K562 (cell line): ENCODE data around the gene TP53BP1. TPM values are rescaled to one million over a fixed set of nuclear protein-coding genes. Genes with fewer than 3 reads are reported as not detected.

Experiments used
- HNRNPL ChIP-seq: fragments of 200-400 bp; formaldehyde crosslinking; IDR thresholded peaks from 2 replicates; pipeline ENCODE4 v1.6.1; 2017; ENCODE audit warnings: low read depth, mild to moderate bottlenecking, low read length
- KAT2B ChIP-seq: IDR thresholded peaks from one replicate; pipeline ENCODE4 v1.6.1; 2012; ENCODE audit warnings: low read depth, mild to moderate bottlenecking, control low read depth, inconsistent platforms, low read length, moderate library complexity
- KDM5B ChIP-seq: fragments of 200-600 bp; sonication (generic); IDR thresholded peaks from 2 replicates; pipeline ENCODE4 v1.6.1; 2012; ENCODE audit warnings: low read depth, mild to moderate bottlenecking, moderate library complexity, low read length, control low read depth, inconsistent platforms; ENCODE audit not compliant: insufficient replicate concordance
- PURB ChIP-seq: sonication (generic); formaldehyde crosslinking; IDR thresholded peaks from 2 replicates; pipeline ENCODE4 v1.9.0; 2021; ENCODE audit warnings: low read depth, mild to moderate bottlenecking, missing genetic modification reagents
- RAD51 ChIP-seq: fragments of 450-650 bp; IDR thresholded peaks from 2 replicates; pipeline ENCODE4 v1.7.1; 2016; ENCODE audit warnings: low read depth, mild to moderate bottlenecking, borderline replicate concordance
- STAT5A ChIP-seq: IDR thresholded peaks from 2 replicates; pipeline ENCODE4 v1.6.1; 2012; ENCODE audit warnings: low read length, inconsistent platforms, borderline replicate concordance
- ZFP36 ChIP-seq: fragments of 150-350 bp; IDR thresholded peaks from 2 replicates; pipeline ENCODE4 v1.6.1; 2018; ENCODE audit warnings: low read length, low read depth; ENCODE audit not compliant: partially characterized antibody
- ZMIZ1 ChIP-seq, 2 experiments: fragments of 150-350 bp in 1 of 2; IDR thresholded peaks; 2 replicates each; pipeline ENCODE4 v1.6.1; 2012 to 2016; ENCODE audit warnings: low read depth in 2 of 2, low read length in 2 of 2, mild to moderate bottlenecking in 1 of 2, moderate library complexity in 1 of 2
- ZNF124 ChIP-seq: sonication (generic); formaldehyde crosslinking; IDR thresholded peaks from 2 replicates; pipeline ENCODE4 v1.8.1; 2022; ENCODE audit warnings: missing genetic modification reagents
- ZNF444 ChIP-seq: fragments of 250-450 bp; sonication (Bioruptor Pico); IDR thresholded peaks from 2 replicates; pipeline ENCODE4 v1.4.0; 2020; ENCODE audit warnings: mild to moderate bottlenecking, moderate library complexity
- ZNF778 ChIP-seq: fragments of 450-650 bp; formaldehyde crosslinking; IDR thresholded peaks from 2 replicates; pipeline ENCODE4 v1.4.0; 2020; ENCODE audit warnings: mild to moderate bottlenecking, moderate library complexity
- polyA plus RNA-seq, 8 experiments: library from polyadenylated mRNA; depleted of rRNA in 4 of 8; stranded (reverse) in 5 of 8; unstranded in 3 of 8; fragments of >200 nt; fragmentation: Nextera tagmentation in 2 of 8; fragmentation: Illumina TruSeq in 1 of 8; extraction: Ambion mirVana in 2 of 8; extraction: Trizol in 1 of 8; gene quantifications; 2 replicates each; pipeline versions ENCODE4 v1.2.1 to v1.2.3, GENCODE V29; 2011 to 2014; ENCODE audit warnings: inconsistent platforms in 1 of 8, missing spikeins in 1 of 8
- total RNA-seq, 7 experiments: library from RNA; depleted of rRNA in 6 of 7; stranded (reverse); fragments of >200 nt in 6 of 7; fragmentation: Illumina TruSeq in 2 of 7; extraction: Trizol in 2 of 7; gene quantifications; 2 replicates each; pipeline versions ENCODE4 v1.2.1 to v1.2.3, GENCODE V29; 2011 to 2021; ENCODE audit warnings: low replicate concordance in 1 of 7
- TF ChIP-seq, protein P1 (sequence below): sonication (generic); formaldehyde crosslinking; IDR thresholded peaks from 2 replicates; pipeline ENCODE4 v1.8.0; 2022; ENCODE audit warnings: mild to moderate bottlenecking, missing genetic modification reagents
- TF ChIP-seq, protein P2 (sequence below): sonication (generic); formaldehyde crosslinking; IDR thresholded peaks from 2 replicates; pipeline ENCODE4 v1.8.0; 2022; ENCODE audit warnings: missing genetic modification reagents, mild to moderate bottlenecking, borderline replicate concordance
- TF ChIP-seq, protein P3 (sequence below): sonication (generic); formaldehyde crosslinking; IDR thresholded peaks from 2 replicates; pipeline ENCODE4 v1.8.1; 2023; ENCODE audit warnings: mild to moderate bottlenecking, missing genetic modification reagents, moderate library complexity

Gene TP53BP1
- total and polyA plus RNA-seq, 9 of the 15 experiments (the other 6 are each of a cell fraction or from before 2014, with no cell fraction given) = 5.7 to 63.3 (median 30.9) TPM

GRCh38 chr15:43370975-43371974, 121.7 kb downstream of the TP53BP1 start, which contains the start of the genes TUBGCP4 and ZSCAN29 (continued):
- TF ChIP-seq, protein P1, sequence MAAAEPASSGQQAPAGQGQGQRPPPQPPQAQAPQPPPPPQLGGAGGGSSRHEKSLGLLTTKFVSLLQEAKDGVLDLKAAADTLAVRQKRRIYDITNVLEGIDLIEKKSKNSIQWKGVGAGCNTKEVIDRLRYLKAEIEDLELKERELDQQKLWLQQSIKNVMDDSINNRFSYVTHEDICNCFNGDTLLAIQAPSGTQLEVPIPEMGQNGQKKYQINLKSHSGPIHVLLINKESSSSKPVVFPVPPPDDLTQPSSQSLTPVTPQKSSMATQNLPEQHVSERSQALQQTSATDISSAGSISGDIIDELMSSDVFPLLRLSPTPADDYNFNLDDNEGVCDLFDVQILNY (CRISPR knock-in tag) = no peak
- TF ChIP-seq, protein P2, sequence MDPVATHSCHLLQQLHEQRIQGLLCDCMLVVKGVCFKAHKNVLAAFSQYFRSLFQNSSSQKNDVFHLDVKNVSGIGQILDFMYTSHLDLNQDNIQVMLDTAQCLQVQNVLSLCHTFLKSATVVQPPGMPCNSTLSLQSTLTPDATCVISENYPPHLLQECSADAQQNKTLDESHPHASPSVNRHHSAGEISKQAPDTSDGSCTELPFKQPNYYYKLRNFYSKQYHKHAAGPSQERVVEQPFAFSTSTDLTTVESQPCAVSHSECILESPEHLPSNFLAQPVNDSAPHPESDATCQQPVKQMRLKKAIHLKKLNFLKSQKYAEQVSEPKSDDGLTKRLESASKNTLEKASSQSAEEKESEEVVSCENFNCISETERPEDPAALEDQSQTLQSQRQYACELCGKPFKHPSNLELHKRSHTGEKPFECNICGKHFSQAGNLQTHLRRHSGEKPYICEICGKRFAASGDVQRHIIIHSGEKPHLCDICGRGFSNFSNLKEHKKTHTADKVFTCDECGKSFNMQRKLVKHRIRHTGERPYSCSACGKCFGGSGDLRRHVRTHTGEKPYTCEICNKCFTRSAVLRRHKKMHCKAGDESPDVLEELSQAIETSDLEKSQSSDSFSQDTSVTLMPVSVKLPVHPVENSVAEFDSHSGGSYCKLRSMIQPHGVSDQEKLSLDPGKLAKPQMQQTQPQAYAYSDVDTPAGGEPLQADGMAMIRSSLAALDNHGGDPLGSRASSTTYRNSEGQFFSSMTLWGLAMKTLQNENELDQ (CRISPR knock-in tag) = no peak
- no peak for TF ChIP-seq ZNF444 (CRISPR knock-in tag)
- no peak for TF ChIP-seq ZNF124 (CRISPR knock-in tag)
- no peak for TF ChIP-seq ZFP36
- TF ChIP-seq STAT5A = no peak
- TF ChIP-seq RAD51 = peak; percentile 40; the same call in 1 of the 2 replicates
- TF ChIP-seq ZNF778 (CRISPR knock-in tag) = no peak
- peak; percentile 44 for TF ChIP-seq KDM5B
- TF ChIP-seq HNRNPL = no peak
- no peak for TF ChIP-seq PURB (CRISPR knock-in tag)
- no peak for TF ChIP-seq ZMIZ1 (IDR thresholded peaks at IDR 0.05; ENCODE audit: low read depth in 2 of 2, low read length in 2 of 2)
- TF ChIP-seq, protein P3, sequence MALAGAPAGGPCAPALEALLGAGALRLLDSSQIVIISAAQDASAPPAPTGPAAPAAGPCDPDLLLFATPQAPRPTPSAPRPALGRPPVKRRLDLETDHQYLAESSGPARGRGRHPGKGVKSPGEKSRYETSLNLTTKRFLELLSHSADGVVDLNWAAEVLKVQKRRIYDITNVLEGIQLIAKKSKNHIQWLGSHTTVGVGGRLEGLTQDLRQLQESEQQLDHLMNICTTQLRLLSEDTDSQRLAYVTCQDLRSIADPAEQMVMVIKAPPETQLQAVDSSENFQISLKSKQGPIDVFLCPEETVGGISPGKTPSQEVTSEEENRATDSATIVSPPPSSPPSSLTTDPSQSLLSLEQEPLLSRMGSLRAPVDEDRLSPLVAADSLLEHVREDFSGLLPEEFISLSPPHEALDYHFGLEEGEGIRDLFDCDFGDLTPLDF (CRISPR knock-in tag) = no peak
- TF ChIP-seq KAT2B = no peak
